PC-3 (cell line): ENCODE results near the gene PLCZ1. TPM values are rescaled to one million over a fixed set of nuclear protein-coding genes. Genes with fewer than 3 reads are reported as not detected.

Experiments
- ATAC-seq: fragments of 200-7000 bp; cut with Tn5 transposase; 2 replicates; pipeline ENCODE4 v1.9.1; 2020; ENCODE audit warnings: mild to moderate bottlenecking, moderate library complexity
- BruUV-seq: library from RNA; stranded (reverse); fragments of 400-500 nt; replicated peaks from 2 replicates; lab custom pipeline; 2021; lab: Mats Ljungman, UMichigan
- CTCF ChIA-PET: fragments of 300-600 bp; sonication (Branson Sonifier 250); formaldehyde crosslinking; loops from one replicate; lab custom pipeline; 2022; ENCODE audit warnings: antibody characterized with exemption; lab: Charles Lee
- POLR2A ChIA-PET: fragments of 300-600 bp; sonication (Branson Sonifier 250); formaldehyde crosslinking; loops from one replicate; lab custom pipeline; 2022; ENCODE audit warnings: antibody characterized with exemption; ENCODE audit not compliant: unreplicated experiment; lab: Charles Lee
- DNase-seq: peaks from one replicate; pipeline ENCODE4 v3.0.0-alpha.2; 2015
- H2AFZ ChIP-seq: fragments of 300-600 bp; sonication (generic); 2 replicates; pipeline ENCODE4 v1.6.0; 2016; ENCODE audit warnings: antibody characterized with exemption, low read length
- H3F3A ChIP-seq: fragments of 300-600 bp; sonication (generic); one replicate; pipeline ENCODE4 v1.6.0; 2017; ENCODE audit warnings: antibody characterized with exemption, low read length, control low read depth, mild to moderate bottlenecking; ENCODE audit not compliant: unreplicated experiment
- H3K27ac ChIP-seq: fragments of 300-600 bp; sonication (generic); 2 replicates; pipeline ENCODE4 v1.5.1; 2016; ENCODE audit warnings: mild to moderate bottlenecking, low read length
- H3K27me3 ChIP-seq: fragments of 300-600 bp; sonication (generic); 2 replicates; pipeline ENCODE4 v1.6.1; 2016; ENCODE audit warnings: low read length, mixed read lengths
- H3K36me3 ChIP-seq: fragments of 300-600 bp; sonication (generic); 2 replicates; pipeline ENCODE4 v1.6.1; 2016; ENCODE audit warnings: low read depth, mixed run types, low read length, mixed read lengths
- H3K4me1 ChIP-seq: fragments of 300-600 bp; sonication (generic); 2 replicates; pipeline ENCODE4 v1.5.1; 2016; ENCODE audit warnings: low read length; ENCODE audit not compliant: insufficient read depth
- H3K4me2 ChIP-seq: fragments of 300-600 bp; sonication (generic); 2 replicates; pipeline ENCODE4 v1.6.0; 2016; ENCODE audit warnings: low read length
- H3K4me3 ChIP-seq: fragments of 300-600 bp; sonication (generic); 2 replicates; pipeline ENCODE4 v1.5.1; 2016; ENCODE audit warnings: mild to moderate bottlenecking, low read length, mixed read lengths
- H3K79me2 ChIP-seq: fragments of 300-600 bp; sonication (generic); 2 replicates; pipeline ENCODE4 v1.6.1; 2017; ENCODE audit warnings: low read length, mixed read lengths
- H3K9ac ChIP-seq: fragments of 300-600 bp; sonication (generic); 2 replicates; pipeline ENCODE4 v1.6.0; 2016; ENCODE audit warnings: mild to moderate bottlenecking, low read length
- H3K9me2 ChIP-seq: fragments of 300-600 bp; sonication (generic); replicated peaks from 2 replicates; pipeline ENCODE4 v1.6.1; 2016; ENCODE audit warnings: mixed run types, low read length, mixed read lengths
- H3K9me3 ChIP-seq: fragments of 300-600 bp; sonication (generic); 2 replicates; pipeline ENCODE4 v1.6.1; 2016; ENCODE audit warnings: low read length, mixed read lengths
- H4K20me1 ChIP-seq: fragments of 300-600 bp; sonication (generic); 2 replicates; pipeline ENCODE4 v1.6.1; 2016; ENCODE audit warnings: low read length, mixed read lengths
- EZH2 ChIP-seq: fragments of 300-600 bp; sonication (generic); IDR thresholded peaks from one replicate; pipeline ENCODE4 v1.6.1; 2017; ENCODE audit warnings: antibody characterized with exemption, mild to moderate bottlenecking, low read length; ENCODE audit not compliant: unreplicated experiment
- EZH2phosphoT487 ChIP-seq: fragments of 300-600 bp; sonication (generic); IDR thresholded peaks from 2 replicates; pipeline ENCODE4 v1.6.1; 2018; ENCODE audit warnings: mild to moderate bottlenecking, antibody characterized with exemption, low read length, borderline replicate concordance
- intact Hi-C: fragments of 100-400 bp; cut with micrococcal nuclease; formaldehyde crosslinking; loops from 2 replicates; pipeline ENCODE4 v1.9.0; 2023
- total RNA-seq: library from RNA; depleted of rRNA; stranded (reverse); fragments of >200 nt; gene quantifications from 2 replicates; pipeline ENCODE4 v1.2.3, GENCODE V29; 2014
- TF ChIP-seq, protein P1 (sequence below): fragments of 300-600 bp; sonication (generic); conservative IDR thresholded peaks from 2 replicates; pipeline ENCODE4 v1.5.1; 2017; ENCODE audit warnings: antibody characterized with exemption, low read depth, mild to moderate bottlenecking, low read length

Gene PLCZ1
- total RNA-seq, 1 experiment from 2014 or later = not detected

DNA sequence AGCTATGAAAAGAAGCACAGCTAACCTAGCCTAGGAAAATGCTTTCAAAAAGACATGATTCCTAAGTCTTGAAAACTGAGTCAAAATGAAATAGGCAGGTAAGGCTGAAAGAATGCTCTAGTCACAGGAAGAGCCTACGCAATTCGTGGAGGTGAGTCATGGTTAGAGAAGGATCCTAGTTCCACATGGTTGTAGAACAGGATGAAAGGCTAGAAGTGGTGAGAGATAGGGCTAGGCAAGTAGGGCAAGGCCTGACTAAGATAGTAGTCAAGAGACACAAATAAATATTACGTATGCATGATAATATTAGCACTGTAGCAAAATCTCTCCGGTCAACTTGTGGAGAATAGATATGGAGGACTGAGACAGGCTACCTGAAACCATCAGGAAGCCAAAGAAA lies 47.2 kb downstream of the PLCZ1 start:
- no peaks in the 10 kb centered on the region for H3K79me2 ChIP-seq
- no peaks in the 10 kb centered on the region for H4K20me1 ChIP-seq
- H3K4me3 ChIP-seq = no peak overlapping the region
- TF ChIP-seq EZH2phosphoT487 (no peak), EZH2 (no peak)
- TF ChIP-seq, protein P1, sequence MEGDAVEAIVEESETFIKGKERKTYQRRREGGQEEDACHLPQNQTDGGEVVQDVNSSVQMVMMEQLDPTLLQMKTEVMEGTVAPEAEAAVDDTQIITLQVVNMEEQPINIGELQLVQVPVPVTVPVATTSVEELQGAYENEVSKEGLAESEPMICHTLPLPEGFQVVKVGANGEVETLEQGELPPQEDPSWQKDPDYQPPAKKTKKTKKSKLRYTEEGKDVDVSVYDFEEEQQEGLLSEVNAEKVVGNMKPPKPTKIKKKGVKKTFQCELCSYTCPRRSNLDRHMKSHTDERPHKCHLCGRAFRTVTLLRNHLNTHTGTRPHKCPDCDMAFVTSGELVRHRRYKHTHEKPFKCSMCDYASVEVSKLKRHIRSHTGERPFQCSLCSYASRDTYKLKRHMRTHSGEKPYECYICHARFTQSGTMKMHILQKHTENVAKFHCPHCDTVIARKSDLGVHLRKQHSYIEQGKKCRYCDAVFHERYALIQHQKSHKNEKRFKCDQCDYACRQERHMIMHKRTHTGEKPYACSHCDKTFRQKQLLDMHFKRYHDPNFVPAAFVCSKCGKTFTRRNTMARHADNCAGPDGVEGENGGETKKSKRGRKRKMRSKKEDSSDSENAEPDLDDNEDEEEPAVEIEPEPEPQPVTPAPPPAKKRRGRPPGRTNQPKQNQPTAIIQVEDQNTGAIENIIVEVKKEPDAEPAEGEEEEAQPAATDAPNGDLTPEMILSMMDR = no peak
- POLR2A ChIA-PET = no interaction called here
- H3F3A ChIP-seq = no peaks in the 10 kb centered on the region
- CTCF ChIA-PET = no interaction called here
- DNase-seq (peak; percentile 95), ATAC-seq (peak; percentile 99)
- intact Hi-C loops = no loop called here
- H3K4me1 ChIP-seq = peaks cover 22% of the 10 kb centered on the region
- H3K36me3 ChIP-seq = no peaks in the 10 kb centered on the region
- H3K9me2 ChIP-seq = no peaks in the 10 kb centered on the region
- H3K27me3 ChIP-seq = no peaks in the 10 kb centered on the region
- no peaks in the 10 kb centered on the region for H3K9me3 ChIP-seq
- H3K4me2 ChIP-seq = peak overlapping the region; percentile 61
- H2AFZ ChIP-seq = no peak overlapping the region
- peak overlapping the region; percentile 93 for H3K27ac ChIP-seq
- peak overlapping the region; percentile 50; the same call in 1 of the 2 replicates for H3K9ac ChIP-seq
- no TSS peak for BruUV-seq

DNA sequence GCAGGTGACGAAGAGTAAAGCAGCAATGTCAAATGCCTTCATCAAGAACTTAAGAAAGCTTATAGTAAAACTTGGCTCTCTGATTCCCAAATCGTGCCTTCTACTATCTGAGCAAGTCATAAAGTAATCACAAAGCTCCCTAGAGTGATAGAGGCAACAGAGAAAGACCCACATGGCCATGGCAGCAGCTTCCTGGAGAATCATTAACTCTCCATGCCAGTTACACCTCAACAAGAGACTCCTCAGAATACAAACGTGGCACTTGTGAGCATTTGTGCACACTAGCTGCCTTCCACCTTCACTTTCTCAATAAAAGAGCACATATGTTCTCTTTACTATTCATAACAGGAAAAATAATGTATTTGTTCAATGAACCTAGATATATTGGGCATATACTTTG lies 48.0 kb downstream of the PLCZ1 start:
- ChIA-PET POLR2A (no interaction called here), CTCF (no interaction called here)
- BruUV-seq = no TSS peak

DNA sequence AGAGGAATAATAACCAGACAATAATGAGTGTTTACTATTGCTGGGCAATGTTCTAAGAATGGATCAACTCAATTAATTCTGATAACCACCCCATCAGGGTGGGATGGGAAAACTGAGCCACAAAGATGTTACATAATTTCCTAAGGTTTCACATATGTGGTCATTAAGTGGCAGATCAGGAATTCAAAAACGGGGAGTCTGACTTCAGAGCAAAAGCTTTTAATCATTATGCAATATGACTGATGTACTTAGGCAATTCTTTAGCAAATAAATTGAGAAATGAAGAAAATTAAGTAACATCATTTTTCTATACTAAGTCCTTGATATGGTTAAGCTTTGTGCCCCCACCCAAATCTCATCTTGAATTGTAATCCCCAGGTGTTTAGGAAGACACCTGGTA lies 53.4 kb downstream of the PLCZ1 start:
- no peaks in the 10 kb centered on the region for H3K36me3 ChIP-seq
- no peaks in the 10 kb centered on the region for H3K79me2 ChIP-seq
- H3K27me3 ChIP-seq = no peaks in the 10 kb centered on the region
- POLR2A ChIA-PET = no interaction called here
- no peak overlapping the region for H3K9ac ChIP-seq
- H3K4me3 ChIP-seq = no peak overlapping the region
- 0 out of 2 replicates have a peak, but pooled peaks cover 4% of the 10 kb centered on the region for H3K4me1 ChIP-seq
- no TSS peak for BruUV-seq
- DNase-seq = no peak
- CTCF ChIA-PET = no interaction called here
- no peaks in the 10 kb centered on the region for H4K20me1 ChIP-seq
- TF ChIP-seq EZH2 = no peak
- no peak for TF ChIP-seq EZH2phosphoT487
- TF ChIP-seq, protein P1 = no peak
- H3K27ac ChIP-seq = no peak overlapping the region
- intact Hi-C loops = no loop called here
- no peak overlapping the region for H3K4me2 ChIP-seq
- H3K9me2 ChIP-seq = no peaks in the 10 kb centered on the region
- no peak overlapping the region for H2AFZ ChIP-seq
- ATAC-seq = no peak
- H3K9me3 ChIP-seq = no peaks in the 10 kb centered on the region
- H3F3A ChIP-seq = no peaks in the 10 kb centered on the region

More for the DNA sequence above, 48.0 kb downstream of the PLCZ1 start:
- Histone ChIP-seq H3K4me3 (no peak overlapping the region), H3K27me3 (no peaks in the 10 kb centered on the region), H3K27ac (peak overlapping the region; percentile 93), H3F3A (no peaks in the 10 kb centered on the region), H3K9me2 (no peaks in the 10 kb centered on the region), H3K36me3 (no peaks in the 10 kb centered on the region), H3K79me2 (no peaks in the 10 kb centered on the region), H4K20me1 (no peaks in the 10 kb centered on the region), H2AFZ (no peak overlapping the region; the same call in 1 of the 2 replicates), H3K9ac (peak overlapping the region; percentile 50), H3K4me1 (peaks cover 22% of the 10 kb centered on the region), H3K9me3 (no peaks in the 10 kb centered on the region), H3K4me2 (0 out of 2 replicates have a peak overlapping the region, but pooled peaks have one; percentile 61)
- no peak for ATAC-seq
- intact Hi-C loops = no loop called here
- no peak for TF ChIP-seq EZH2phosphoT487
- TF ChIP-seq EZH2 = no peak
- TF ChIP-seq, protein P1 = no peak
- DNase-seq = no peak
